HG03460 (cell line): ENCODE measurements around the gene CCNK.

Source experiments
- ATAC-seq: cut with Tn5 transposase; IDR thresholded peaks from one replicate; pipeline ENCODE4 v1.9.1; 2021; ENCODE audit not compliant: unreplicated experiment

Gene CCNK

DNA sequence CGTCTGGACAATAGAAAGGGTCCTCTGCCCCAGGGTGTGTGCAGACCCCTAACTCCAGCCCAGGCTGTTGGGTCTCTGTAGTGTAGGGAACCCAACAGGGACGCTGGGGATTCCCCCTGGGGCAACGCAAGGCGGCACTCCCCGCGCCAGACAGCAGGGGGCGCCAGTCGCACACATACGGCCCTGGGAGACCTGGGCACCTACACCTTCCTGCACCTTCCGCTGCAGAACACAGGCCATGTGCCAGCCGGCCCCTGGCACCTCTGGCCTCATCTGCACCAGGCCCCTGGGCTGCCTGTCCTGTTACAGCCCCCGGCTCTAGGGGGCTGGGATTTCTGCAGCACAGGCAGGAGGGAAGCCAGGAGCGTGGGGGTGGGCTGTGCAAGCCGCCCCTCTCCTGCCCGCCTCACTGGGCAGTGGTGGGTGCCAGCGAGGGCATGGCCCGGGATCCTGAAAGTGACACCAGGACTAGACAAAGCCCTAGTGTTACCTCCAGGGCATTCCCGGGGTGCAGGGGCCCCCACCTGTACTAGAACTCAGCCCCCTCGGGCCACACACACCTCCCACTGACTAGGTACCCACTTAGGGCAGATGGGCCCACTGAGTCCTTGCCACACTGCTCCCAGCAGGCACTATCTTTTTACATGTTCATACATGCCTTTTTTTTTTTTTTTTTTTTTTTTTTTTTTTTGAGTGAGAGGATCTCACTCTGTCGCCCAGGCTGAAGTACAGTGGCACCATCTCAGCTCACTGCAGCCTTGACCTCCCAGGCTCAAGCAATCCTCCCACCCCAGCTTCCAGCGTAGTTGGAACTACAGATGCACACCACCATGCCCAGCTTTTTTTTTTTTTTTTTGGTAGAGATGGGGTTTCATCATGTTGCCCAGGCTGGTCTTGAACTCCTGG lies 37.5 kb downstream of the CCNK start:
- ATAC-seq: peak; percentile 42

DNA sequence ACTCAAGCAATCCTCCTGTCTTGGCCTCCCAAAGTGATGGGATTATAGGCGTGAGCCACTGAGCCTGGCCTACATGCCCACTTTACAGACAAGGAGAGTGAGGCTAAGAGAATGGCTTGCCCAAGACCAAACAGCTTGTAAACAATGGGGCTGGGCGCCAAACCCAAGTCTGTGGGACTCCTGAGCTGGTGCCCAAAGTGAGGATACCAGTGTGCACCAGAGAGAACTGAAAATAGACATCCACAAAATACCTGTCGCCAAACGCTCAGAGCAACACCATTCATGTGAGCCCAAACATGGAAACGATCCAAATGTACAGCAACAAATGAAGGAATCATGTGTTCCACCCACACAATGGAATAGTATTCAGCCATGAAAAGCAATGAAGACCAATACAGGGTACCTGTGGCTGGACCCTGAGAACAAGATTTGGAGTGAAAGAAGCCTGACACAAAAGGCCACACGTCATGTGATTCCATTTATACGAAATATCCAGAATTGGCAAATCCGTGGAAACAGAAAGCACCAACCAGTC lies 38.2 kb downstream of the CCNK start:
- ATAC-seq: no peak

DNA sequence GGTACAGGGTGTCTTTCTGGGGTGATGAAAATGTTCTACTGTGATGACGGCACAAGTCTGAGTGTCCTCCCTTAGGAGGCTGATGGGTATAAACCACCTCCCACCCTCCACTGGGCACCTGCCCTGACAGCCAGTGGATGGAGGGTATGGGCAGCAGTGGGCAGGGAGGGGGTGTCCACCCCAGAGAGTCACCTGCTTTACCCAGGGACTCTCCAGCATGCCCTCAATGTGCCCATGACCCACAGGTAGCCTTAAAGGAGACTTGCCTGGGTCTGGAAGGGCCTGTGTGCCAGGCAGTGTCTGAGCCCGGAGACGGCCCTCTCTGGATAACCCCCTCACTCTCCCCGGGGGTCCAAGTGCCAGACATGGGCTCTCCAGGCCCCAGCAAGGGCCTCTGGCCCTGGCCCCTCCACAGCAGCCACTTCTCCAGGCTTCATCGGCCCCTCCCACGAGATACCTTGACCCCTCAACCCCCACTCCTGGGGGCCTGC lies 38.8 kb downstream of the CCNK start:
- ATAC-seq: no peak

DNA sequence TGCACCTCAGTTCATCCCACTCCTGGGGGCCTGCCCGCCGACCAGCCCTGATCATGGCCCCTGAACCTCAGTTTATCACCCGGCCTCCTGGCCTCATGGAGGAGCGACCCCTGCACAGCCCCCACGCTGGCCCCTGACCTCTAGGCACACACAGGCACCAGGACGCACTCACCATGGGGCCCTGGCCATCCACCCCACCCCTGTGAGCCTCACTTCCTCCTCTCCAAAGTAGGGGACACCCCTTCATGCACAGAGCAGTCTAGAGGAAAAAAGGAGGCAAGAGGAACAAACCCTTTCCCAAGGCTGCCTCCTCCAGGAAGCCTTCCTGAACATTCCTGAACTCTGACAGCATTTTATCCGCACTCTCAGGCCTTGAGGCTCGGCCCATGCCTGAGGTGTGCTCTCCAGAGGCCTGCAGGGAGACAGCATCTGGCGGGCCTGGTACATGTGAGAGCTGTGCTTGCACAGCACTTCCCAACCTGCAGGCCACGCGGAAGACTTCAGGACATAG lies 39.4 kb downstream of the CCNK start:
- ATAC-seq: no peak

DNA sequence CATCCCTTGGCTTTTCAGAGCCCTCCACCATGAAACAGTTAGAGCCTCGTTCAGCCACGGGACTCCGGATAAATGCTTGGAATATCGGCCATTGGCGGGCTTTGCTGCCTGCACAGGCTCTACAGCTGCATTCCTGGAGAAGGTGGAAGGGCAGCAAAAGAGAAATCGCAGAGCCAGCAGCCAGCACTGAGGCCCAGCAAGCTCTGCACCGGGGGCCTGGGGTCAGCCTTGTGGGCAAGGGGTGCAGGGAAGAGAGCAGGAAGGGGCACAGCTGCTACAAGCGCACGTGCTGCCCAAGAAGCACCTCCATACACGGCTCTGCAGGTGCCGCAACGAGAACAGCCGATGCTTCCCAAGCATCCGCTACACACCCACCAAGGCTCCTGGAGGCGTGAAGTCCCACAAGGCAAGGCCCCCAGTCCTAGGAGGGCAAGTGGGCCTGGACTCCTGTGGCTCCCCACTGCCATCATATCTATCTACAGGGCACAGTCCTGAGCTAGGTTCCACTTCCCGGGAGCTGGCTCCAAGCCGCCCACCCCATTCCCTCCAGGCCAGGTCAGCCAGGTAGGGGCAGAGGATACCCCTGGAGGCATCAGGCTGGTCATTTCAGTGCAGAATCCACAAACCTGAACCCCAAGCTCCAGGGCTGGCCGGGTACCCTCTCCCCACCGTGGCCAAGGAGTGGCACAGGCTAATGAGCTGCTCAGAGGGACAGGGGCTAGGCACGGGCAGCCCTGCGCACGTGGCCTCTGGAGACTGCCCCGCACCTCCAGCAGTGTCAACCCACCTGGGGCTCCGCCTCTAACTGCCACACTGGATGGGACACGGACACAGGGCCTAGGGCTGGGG lies 40.2 kb downstream of the CCNK start:
- ATAC-seq: no peak

DNA sequence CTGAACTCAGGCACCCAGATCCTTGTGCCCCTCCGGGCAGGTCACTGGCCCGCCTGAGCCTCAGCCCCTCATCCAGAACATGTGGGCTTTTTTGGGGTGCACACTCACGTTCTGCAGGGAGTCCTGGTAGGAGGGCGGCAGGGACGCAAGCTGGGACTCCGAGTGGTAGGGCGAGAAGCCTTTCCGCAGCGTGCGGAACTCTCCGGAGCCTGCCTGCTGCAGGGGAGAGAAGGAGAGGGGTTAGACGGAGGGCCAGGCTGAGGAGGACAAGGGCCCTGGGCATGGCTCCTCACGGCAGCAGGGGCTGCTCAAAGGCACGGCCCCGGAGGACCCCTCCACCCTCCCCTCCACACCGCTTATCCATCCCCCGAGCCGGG lies 40.8 kb downstream of the CCNK start:
- ATAC-seq: no peak

DNA sequence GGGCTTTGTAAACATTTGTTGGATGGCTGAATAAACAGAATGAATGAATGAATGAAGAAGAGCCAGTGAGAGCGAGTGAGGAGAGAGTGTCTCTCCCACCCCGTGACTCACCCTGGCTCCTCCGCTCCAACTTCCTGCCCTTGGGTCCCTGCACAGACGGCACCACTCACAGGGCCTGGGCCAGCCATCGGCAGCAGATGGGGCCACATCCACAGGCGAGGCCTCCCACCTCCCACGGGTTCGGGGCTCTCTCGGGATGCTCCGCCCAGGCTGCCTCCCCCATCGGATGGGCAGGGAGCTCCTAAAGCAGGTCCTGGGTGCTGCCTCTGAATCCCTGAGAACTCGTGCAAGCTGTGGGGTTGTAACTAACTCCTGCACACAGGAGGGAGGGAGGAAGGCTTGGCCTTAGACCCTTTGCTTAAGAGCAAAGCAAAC lies 41.3 kb downstream of the CCNK start:
- ATAC-seq: no peak

DNA sequence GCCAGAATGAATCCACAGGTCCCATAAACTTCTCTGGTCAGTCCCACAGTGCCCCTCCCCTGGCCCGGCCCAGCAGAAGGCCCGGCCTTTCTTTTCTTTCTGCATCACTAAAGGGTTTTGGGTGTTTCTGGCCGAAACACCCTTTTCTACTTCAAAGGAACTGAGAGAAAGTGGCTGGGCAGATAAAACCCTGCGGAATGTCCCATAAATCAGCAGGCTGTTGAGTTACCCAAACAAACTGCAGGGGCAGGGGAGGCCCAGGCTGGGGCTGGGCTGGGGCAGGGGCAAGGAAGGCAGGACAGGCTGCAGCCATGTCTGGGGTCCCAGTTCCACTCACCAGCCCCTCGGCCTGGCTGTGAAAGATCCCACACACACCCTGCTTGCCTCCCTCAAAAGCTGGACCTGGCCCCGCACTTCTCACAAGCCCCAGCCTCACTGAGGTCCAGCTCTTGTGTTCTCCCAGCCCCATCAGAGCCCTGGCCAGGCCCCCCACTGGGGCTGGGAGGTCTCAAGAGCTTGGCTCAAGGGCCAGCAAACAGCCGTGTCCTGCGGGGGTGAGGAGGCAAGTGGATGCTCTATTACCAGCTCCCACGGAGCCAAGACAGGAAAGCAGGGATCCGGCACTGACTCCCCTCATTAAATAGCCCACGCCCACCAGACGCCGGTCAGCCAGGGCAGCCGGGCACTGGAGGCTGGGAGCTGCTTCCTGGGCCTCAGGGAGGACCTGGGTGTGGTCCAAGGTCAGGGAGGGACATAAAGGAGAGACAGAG lies 41.9 kb downstream of the CCNK start:
- no peak for ATAC-seq

DNA sequence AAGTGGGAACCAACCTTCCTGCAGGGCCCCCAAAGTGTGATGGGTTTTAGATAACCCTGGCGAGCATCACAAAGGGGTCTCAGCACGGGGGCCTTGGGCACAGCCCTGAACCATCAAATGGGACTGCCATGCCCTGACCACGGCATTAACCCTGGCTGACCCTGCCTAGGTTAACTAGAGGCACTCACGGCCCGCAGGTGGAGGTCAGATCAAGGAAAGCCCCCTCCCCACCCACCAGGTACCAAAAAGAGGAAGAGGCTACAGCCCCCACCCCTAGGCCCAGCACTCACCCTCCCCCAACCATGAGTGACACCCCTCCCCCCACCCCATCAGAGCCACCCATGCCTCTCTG lies 42.5 kb downstream of the CCNK start:
- ATAC-seq: no peak

DNA sequence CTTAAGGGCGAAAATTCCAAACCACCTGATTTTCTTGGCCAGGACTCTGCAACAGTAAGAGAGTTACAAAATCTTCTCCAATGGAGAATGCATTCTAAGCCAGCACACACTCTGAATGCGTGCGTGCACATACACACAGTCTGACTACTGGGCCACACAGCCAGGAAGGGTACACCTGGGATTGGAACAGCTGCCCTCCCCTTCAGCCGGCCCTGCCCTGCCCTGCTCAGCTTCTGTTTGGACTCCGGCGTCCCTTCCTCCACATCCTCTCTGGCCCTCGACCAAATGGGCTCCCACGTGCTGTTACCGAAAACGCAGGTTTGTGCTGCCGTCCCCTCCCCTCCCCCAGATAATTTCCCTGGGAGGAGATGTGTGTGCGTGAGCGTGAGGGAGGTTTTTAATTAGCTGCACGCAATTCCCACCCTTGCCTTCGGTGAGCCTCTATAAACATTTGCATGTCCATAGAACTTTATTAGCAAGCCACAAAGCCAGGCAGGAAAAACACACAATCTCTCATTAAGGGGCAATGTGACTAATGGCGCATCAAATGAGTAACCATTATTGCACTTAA lies 43.0 kb downstream of the CCNK start:
- ATAC-seq: no peak

DNA sequence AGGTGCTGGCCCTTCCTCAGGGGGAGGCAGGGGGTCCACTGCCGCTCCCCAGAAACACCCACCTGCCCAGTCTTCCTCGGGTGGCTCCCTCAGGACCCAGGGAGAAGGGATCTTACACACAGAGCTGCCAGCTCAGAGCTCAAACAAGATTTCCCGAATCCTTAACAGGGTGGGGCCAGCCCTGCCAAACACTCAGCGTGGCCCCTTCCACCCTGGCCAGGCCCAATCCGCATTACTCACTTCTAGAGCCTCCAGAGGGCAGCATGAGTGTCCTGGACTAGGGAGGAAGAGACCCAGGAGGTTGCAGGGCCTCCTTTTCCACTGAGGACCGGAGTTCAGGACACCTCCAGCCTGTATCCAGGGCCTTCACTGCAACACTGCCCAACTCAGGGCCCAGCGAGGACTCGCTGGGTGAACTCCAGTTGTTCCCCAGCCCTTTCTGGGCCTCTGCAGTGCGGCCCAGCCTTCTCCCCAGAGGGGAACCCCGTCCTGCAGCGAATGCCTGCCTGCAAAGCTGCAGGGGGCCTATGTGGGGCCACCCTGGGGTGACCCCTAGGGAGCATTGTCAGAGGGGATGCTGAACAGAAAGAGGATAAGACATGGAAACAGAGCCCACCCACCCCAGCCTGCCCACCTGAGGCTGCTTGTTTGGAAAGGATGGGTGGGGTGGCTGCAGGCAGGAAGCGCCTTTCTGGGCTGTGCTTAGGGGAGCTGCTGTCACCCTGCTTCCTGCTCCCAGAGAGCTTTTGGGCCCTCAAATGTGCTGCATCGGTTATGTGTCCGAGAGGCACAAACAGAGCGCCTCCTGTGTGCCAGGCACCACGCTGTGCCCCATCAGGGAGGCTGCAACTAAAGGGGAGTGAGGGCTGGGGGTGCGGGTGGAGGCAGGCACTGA lies 43.8 kb downstream of the CCNK start:
- no peak for ATAC-seq

DNA sequence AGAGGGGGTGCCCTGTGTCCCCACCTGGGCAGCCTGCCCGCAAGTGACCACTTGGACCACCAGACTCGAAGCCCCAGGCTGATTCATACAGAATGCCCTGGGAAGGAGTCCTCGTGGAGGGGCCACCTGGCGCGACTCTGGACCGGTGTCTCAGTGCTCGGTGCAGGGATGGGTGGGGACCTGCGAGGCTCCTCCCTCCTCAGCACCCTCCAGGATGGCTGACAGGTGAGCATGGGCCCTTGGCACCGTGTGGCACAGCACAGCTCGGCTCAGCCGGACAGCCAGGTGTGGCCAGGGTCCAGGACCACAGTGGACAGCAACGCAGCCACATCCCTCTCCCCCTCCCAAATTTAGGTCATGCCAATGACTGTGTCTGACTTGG lies 44.5 kb downstream of the CCNK start:
- ATAC-seq: no peak

DNA sequence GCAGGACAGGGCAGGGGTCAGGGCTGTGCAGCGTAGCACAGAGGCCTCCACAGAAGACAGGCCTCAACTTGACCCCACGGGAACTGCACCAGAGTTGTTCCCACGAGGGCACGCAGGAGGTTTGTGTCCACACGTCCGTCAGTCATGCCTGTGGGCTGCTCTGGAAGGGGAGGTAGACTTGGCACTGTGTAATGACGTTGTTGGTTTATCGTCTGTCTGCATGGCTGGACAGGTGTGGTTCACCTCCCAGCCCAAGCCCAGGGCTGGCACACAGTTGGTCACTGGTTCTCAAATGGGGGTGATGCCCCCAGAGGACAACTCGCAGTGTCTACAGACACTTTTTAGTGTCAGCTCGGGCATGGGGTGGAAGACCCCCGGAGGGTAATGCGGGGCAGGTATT lies 45.8 kb downstream of the CCNK start:
- ATAC-seq: no peak

DNA sequence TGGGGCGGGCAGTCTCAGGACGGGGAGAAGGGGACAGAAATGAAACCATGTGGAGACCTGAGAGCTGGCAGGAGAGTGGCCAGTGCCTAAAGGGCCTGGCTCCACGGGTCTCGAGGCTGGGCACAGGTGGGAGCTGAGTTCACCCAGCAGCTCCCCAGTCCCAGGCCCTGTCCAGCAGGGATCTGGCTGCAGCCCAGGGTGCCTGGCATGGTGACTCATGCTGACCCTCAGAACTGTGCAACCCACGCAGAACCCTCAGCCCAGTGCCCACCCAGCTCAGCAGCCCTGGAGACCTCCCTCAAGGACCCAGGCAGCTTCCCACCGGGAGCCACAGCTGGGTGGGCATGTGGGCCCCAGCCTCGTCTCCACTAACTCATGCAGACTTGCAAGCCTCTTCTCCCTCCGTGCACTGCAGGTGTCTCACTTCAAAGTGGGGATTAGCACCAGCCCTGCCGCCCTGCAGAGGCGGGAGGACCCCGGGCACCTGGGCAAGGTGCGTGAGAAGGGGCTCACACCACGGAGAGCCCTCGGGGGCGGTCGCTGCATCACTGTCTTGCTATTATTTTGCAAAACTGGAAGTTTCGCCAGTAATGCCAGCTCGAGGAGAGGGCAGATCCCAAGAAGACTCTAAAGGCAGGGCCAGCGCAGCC lies 46.3 kb downstream of the CCNK start:
- ATAC-seq: no peak

DNA sequence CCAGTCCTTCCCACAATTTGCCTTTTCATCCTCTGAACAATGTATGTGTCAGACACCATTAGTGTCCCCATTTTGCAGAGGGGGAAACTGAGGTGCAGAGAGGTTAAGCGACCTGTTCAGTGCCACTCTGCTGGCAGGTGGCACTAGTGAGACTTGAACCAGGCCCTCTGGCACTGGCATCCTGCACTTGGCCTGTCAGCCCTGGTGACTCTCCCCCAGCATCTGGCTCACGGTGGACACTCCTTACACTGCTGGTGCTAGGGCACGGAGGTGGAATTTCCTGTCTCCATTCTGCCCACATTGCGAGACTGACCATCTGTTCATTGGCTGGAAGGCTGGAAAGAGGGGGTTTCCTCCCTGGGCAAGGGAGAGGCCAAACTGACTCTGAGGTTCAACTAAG lies 48.7 kb downstream of the CCNK start:
- ATAC-seq: no peak

DNA sequence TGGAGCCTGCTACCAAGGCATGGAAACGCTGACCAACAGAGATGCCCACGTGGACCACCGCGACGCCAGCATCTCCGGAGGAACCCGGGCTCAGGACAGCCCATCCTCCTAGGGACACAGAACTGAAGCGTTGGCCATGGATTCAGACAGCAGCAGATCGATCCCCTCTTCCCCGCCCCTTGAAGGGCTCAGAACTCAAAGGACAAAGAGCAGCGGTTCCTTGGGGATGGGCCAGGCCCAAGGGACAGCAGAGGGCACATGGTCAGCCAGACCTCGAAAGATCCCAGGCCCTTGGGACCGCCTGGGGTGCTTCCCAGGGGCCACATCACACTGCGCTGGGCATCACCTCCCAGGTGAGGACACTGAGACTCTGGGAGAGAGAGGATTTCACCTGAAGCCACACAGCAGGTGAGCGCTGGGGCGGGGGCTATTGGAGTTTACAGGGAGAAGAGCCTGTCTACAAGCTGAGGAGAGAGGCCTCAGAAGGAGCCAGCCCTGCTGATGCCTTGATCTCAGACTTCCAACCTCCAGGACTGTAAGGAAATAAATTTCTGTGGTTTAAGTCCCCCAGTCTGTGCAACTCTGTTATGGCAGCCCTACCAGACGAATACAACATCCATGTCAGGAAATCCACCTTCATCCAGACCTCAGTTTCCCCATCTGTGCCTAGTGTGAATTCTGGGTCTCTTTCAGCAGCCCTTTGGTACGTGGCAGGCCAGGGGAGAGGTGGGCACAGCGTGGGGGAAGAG lies 49.4 kb downstream of the CCNK start:
- ATAC-seq: no peak

DNA sequence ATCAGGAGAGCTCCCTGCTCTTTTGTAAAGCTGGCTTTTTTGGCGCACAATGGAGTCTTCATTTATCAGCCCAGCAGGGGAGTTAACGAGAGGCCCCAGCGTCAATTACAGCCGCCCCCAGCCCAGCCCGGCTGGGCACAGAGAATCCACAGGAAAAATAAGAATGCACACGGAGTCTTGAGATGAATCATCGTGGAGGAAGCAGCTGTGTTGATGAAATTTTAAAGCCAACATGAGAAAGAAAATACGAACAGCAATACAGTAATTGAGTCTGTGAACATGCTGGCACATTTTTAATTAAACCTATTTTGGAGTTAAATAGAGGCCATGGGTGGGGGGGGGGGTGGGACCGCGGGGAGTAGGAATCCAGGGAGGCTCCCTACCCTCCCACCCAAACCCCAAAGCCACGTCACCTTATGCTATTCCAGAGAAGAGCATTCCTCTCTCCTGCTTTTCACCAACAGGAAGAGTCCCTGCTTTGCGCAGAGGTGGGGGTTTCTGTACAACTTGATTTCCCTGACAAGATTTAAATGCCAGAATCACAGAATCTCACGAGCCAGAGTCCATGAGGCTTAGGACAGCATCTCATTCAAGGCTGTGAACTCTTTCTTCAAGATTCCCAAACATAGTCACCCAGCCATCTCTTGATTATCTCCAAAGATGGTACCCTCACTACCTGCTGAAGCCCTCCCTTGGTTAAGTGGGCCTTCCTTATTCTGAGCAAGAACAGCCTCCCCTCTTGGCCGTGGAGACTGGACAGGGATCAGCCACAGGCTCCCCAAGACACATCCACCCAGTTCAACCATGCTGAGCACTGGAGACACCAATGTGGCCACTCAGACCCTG lies 50.3 kb downstream of the CCNK start:
- no peak for ATAC-seq
